ENCODE results near the gene KCNK17. TPM values are rescaled to one million over a fixed set of nuclear protein-coding genes. Genes with fewer than 3 reads are reported as not detected.

The KCNK17 gene
- total and polyA plus RNA-seq, 7 donors, result 0.04 TPM; not detected in 6

Other genes with a start within 250 kb of the KCNK17 start
- gene SAYSD1, start 199.2 kb downstream of the KCNK17 start, total RNA-seq, result 1 to 10 TPM; 4.8 to 8.2 (median 5.5) TPM
- 10 to 100 TPM in 1 of 3 donors, 1 to 10 TPM in 2; 5.4 to 12.4 (median 9.2) TPM for gene SAYSD1, start 199.2 kb downstream of the KCNK17 start, polyA plus RNA-seq
- gene KCNK5, start 84.9 kb downstream of the KCNK17 start, total RNA-seq, result under 1 TPM; 0.06 to 0.24 (median 0.10) TPM
- gene KCNK5, start 84.9 kb downstream of the KCNK17 start, polyA plus RNA-seq, result under 1 TPM in 2 of 3 donors, not detected in 1; 0.06 to 0.12 TPM
- not detected for gene KCNK16, start 8.3 kb upstream of the KCNK17 start, total RNA-seq
- gene KCNK16, start 8.3 kb upstream of the KCNK17 start, polyA plus RNA-seq, result not detected